Transverse colon (tissue), 3 donors: ENCODE measurements around the gene RNF26.

ENCODE experiments used
- POLR2A ChIP-seq: fragments of 450-650 bp; IDR thresholded peaks from one replicate; pipeline ENCODE4 v1.6.1; 2016; ENCODE audit warnings: antibody characterized with exemption, mild to moderate bottlenecking, moderate library complexity
- TF ChIP-seq, protein P1 (sequence below), 5 experiments: fragments of 200-600 bp in 3 of 5; fragments of 450-650 bp in 2 of 5; sonication (generic) in 3 of 5; IDR thresholded peaks; 1 replicate in 2 of 5; 2 replicates in 3 of 5; pipeline ENCODE4 v1.5.1; 2016 to 2017; ENCODE audit warnings: antibody characterized with exemption in 5 of 5, inconsistent platforms in 3 of 5, mild to moderate bottlenecking in 2 of 5, moderate library complexity in 1 of 5

DNA sequence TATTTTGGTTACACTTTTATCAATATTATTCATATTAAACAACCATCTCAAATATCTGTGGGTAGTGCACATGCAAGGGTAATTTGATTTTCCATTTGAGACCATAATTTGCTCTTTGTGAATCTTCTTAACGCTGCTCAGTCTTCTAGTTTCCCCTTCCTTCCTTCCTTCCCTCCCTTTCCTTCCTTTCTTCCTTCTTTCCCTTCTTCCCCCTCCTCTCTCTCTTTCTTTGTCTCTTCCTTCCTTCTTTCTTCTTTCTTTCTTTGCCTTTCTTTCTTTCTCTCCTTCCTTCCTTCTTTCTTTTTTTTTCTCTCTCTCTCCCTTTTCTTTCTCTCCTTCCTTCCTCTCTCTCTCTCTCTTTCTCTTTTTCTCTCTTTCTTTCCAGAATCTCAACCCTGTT, 4.1 kb upstream of the RNF26 start:
- TF ChIP-seq, protein P1, sequence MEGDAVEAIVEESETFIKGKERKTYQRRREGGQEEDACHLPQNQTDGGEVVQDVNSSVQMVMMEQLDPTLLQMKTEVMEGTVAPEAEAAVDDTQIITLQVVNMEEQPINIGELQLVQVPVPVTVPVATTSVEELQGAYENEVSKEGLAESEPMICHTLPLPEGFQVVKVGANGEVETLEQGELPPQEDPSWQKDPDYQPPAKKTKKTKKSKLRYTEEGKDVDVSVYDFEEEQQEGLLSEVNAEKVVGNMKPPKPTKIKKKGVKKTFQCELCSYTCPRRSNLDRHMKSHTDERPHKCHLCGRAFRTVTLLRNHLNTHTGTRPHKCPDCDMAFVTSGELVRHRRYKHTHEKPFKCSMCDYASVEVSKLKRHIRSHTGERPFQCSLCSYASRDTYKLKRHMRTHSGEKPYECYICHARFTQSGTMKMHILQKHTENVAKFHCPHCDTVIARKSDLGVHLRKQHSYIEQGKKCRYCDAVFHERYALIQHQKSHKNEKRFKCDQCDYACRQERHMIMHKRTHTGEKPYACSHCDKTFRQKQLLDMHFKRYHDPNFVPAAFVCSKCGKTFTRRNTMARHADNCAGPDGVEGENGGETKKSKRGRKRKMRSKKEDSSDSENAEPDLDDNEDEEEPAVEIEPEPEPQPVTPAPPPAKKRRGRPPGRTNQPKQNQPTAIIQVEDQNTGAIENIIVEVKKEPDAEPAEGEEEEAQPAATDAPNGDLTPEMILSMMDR (IDR thresholded peaks at IDR 0.05): no peak
- no peak for TF ChIP-seq POLR2A
